Hematopoietic multipotent progenitor cell treated with erythropoietin and hydrocortisone succinate and interleukin-3 and kit ligand, for 6 days (in vitro differentiated cells): Measurements from ENCODE around the gene SLC6A7.

Source experiments
- DNase-seq: peaks from one replicate; pipeline ENCODE4 v3.0.0-alpha.2; 2015

Gene SLC6A7

GRCh38 chr5:150189728-150190502 is at the start of gene SLC6A7:
SLC6A7 (plus strand) TSS chr5:150190062; CDS start chr5:150190328, 266 bp downstream.
- DNase-seq = no peak

- DNase-seq = no peak
These were observed 49.0 kb upstream of the SLC6A7 start for GRCh38 chr5:150140830-150141229.

- DNase-seq = no peak
These were observed 48.2 kb upstream of the SLC6A7 start for GRCh38 chr5:150141544-150142184.

- peak; percentile 61 for DNase-seq
These were observed 47.5 kb upstream of the SLC6A7 start for GRCh38 chr5:150142185-150142958.

GRCh38 chr5:150142959-150143349 is 46.9 kb upstream of the SLC6A7 start:
- DNase-seq = no peak

GRCh38 chr5:150143350-150144245 is 46.3 kb upstream of the SLC6A7 start:
- no peak for DNase-seq

GRCh38 chr5:150144246-150144801 is 45.5 kb upstream of the SLC6A7 start:
- no peak for DNase-seq

GRCh38 chr5:150144879-150145278 is 45.0 kb upstream of the SLC6A7 start:
- DNase-seq = no peak

GRCh38 chr5:150146235-150146634 is 43.6 kb upstream of the SLC6A7 start:
- no peak for DNase-seq

- no peak for DNase-seq
These were observed 42.8 kb upstream of the SLC6A7 start for GRCh38 chr5:150146862-150147601.

GRCh38 chr5:150147670-150148069 is 42.2 kb upstream of the SLC6A7 start:
- no peak for DNase-seq

- DNase-seq = no peak
These were observed 41.5 kb upstream of the SLC6A7 start for GRCh38 chr5:150148117-150148927.

GRCh38 chr5:150149618-150150017 is 40.2 kb upstream of the SLC6A7 start:
- no peak for DNase-seq

GRCh38 chr5:150152636-150153462 is 37.0 kb upstream of the SLC6A7 start:
- DNase-seq = no peak

- DNase-seq = no peak
These were observed 36.4 kb upstream of the SLC6A7 start for GRCh38 chr5:150153483-150153882.

- DNase-seq = peak; percentile 51
These were observed 35.8 kb upstream of the SLC6A7 start for GRCh38 chr5:150153957-150154617.

GRCh38 chr5:150154618-150155128 is 35.2 kb upstream of the SLC6A7 start:
- DNase-seq = no peak

GRCh38 chr5:150155258-150156026 is 34.4 kb upstream of the SLC6A7 start, which contains the start of gene PDGFRB:
PDGFRB (minus strand) TSS chr5:150155845; CDS start chr5:150137047, 18,798 bp downstream.
- DNase-seq = peak; percentile 61
